Stomach smooth muscle (tissue), 2 donors: ENCODE data around the gene CCDC27.
"Not testable (repeated sequence)": the region's sequence is repeated elsewhere in the genome, so short reads cannot be mapped to it uniquely, and the experiment has no call there.

ENCODE experiments used
- H3K27ac ChIP-seq: one replicate; pipeline ENCODE4 v1.7.0; 2013; ENCODE audit warnings: mild to moderate bottlenecking, low read length, inconsistent platforms
- H3K27me3 ChIP-seq, 2 donors: one replicate each; pipeline ENCODE4 v1.7.0; 2013; ENCODE audit warnings: low read length in 2 of 2; ENCODE audit not compliant: insufficient read depth in 2 of 2, control insufficient read depth in 1 of 2
- H3K36me3 ChIP-seq, 2 donors: one replicate each; pipeline ENCODE4 v1.7.0; 2013; ENCODE audit warnings: low read length in 2 of 2; ENCODE audit not compliant: control insufficient read depth in 2 of 2, insufficient read depth in 2 of 2
- H3K4me1 ChIP-seq: one replicate; pipeline ENCODE4 v1.7.0; 2013; ENCODE audit warnings: low read length; ENCODE audit not compliant: control insufficient read depth, insufficient read depth
- H3K4me3 ChIP-seq, 2 donors: one replicate each; pipeline ENCODE4 v1.7.0; 2013; ENCODE audit warnings: low read length in 2 of 2
- H3K9ac ChIP-seq, 2 donors: one replicate each; pipeline ENCODE4 v1.7.0; 2013; ENCODE audit warnings: low read length in 2 of 2, mild to moderate bottlenecking in 1 of 2
- H3K9me3 ChIP-seq, 2 donors: one replicate each; pipeline ENCODE4 v1.7.0; 2013; ENCODE audit warnings: low read length in 2 of 2; ENCODE audit not compliant: control insufficient read depth in 2 of 2
- donor health status: healthy.
- donor health status: Pancreatic carcinoma.

CCDC27 gene

DNA sequence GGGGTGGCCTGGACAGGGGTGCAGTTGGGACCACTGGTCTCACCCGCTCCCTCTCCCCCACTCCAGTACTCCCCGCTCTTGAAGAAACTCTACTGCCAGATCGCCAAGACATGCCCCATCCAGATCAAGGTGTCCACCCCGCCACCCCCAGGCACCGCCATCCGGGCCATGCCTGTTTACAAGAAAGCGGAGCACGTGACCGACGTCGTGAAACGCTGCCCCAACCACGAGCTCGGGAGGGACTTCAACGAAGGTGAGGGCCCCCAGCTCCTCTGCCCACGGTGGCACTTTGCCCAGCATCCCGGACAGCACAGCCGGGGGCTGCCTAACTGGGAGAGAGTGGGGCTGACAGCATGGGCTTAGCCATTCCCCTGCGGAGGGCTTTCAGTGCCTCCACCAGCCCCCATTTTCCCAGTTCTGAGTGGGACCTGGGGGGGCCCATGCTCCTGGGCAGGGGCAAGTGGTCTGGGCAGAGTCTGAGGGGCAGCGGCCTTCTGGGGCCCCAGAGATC is 30.2 kb upstream of the CCDC27 start:
- Histone ChIP-seq H3K4me1 (no peaks in the 10 kb centered on the region), H3K4me3 (no peak overlapping the region), H3K9ac (no peak overlapping the region), H3K36me3 (no peaks in the 10 kb centered on the region), H3K27me3 (peaks cover 22% of the 10 kb centered on the region in 2 donors), H3K27ac (no peak overlapping the region), H3K9me3 (no peaks in the 10 kb centered on the region)

DNA sequence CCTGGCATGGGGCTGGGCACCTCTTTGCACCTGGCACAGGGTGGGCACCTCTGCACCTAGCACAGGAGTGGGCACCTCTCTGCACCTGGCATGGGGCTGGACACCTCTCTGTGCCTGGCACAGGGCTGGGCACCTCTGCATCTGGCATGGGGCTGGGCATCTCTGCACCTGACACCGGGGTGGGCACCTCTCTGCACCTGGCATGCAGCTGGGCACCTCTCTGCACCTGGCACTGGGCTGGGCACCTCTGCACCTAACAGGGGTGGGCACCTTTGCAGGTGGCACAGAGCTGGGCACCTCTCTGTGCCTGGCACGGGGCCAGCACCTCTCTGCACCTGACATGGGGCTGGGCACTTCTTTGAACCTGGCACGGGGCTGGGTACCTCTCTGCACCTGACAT is 29.4 kb upstream of the CCDC27 start:
- no peaks in the 10 kb centered on the region for H3K9me3 ChIP-seq
- H3K27me3 ChIP-seq: peaks cover 16% of the 10 kb centered on the region in 2 donors
- H3K27ac ChIP-seq: no peak overlapping the region
- no peak overlapping the region for H3K9ac ChIP-seq
- H3K4me3 ChIP-seq: no peak overlapping the region
- no peaks in the 10 kb centered on the region for H3K36me3 ChIP-seq
- no peaks in the 10 kb centered on the region for H3K4me1 ChIP-seq

DNA sequence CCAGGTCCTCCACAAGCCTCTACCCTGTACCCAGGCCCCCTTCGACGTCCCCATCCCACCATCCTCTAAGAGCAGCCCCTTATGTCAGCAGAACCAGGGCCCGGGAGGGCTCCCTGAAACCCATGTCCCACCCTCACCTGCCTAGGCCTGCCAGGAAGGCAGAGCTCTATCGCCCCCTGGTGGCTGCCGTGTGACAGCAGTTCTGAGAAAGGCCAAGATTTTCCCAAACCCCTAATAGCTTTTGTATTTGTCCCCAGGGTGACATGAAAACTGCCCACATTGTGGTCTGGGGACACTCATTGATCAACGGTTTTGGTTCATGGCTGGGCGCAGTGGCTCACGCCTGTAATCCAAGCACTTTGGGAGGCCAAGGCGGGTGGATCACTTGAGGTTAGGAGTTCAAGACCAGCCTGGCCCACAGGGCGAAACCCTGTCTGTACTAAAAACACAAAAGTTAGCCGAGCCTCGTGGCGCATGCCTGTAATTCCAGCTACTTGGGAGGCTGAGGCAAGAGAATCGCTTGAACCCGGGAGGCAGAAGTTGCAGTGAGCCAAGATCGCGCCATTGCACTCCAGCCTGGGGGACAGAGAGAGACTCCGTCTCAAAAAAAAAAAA is 27.7 kb upstream of the CCDC27 start:
- H3K27me3 ChIP-seq: peaks cover 3 to 15% of the 10 kb centered on the region in 2 donors
- H3K4me1 ChIP-seq, H3K4me3 ChIP-seq, H3K9ac ChIP-seq, H3K27ac ChIP-seq, H3K9me3 ChIP-seq, H3K36me3 ChIP-seq: not testable (repeated sequence)

DNA sequence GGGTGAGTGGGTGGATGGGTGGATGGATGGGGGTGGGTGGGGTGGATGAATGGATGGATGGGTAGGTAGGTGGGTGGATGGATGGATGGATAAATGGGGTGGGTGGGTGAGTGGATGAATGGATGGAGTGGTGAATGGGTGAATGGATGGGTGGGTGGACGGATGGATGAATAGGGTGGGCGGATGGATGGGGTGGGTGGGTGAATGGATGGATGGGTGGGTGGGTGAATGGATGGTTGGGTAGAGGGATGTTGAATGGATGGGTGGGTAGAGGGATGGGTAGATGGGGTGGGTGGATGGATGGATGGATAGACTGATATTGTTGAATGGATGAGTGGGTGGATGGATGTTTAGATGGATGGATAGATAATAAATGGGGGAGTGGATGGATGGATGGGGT is 26.9 kb upstream of the CCDC27 start:
- H3K4me1 ChIP-seq: no peaks in the 10 kb centered on the region
- H3K9me3 ChIP-seq: no peaks in the 10 kb centered on the region
- H3K27me3 ChIP-seq: peaks cover 7 to 19% of the 10 kb centered on the region in 2 donors
- no peak overlapping the region for H3K9ac ChIP-seq
- no peak overlapping the region for H3K4me3 ChIP-seq
- no peaks in the 10 kb centered on the region for H3K36me3 ChIP-seq
- H3K27ac ChIP-seq: no peak overlapping the region

DNA sequence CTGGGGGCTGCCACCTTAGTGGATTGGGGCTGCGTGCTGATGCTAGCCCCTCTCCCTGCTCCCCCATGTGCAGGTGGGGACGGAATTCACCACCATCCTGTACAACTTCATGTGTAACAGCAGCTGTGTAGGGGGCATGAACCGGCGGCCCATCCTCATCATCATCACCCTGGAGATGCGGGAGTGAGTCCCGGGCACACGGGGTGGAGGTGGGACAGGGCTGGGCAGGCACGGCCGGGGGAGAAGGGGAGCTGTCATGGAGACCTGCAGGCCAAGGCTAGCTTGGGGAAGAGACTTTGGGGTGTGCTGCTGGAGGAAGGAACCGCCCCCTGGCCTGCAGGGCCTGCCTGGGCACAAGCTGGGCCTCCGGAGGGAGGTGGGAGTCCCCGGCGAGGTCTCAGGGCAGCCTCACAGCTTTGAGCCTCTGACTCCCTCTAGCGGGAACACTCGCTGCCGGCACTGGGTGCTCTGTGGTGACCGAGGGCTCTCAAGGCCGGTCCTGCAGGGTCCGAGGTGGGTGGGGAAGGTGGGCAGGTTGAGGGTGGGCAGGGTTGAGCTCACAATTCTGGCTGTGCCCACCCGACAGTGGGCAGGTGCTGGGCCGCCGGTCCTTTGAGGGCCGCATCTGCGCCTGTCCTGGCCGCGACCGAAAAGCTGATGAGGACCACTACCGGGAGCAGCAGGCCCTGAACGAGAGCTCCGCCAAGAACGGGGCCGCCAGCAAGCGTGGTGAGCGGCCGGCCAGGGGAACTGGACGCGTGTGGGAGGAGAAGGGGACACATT is 25.0 kb upstream of the CCDC27 start:
- Histone ChIP-seq H3K9ac (no peak overlapping the region), H3K36me3 (no peaks in the 10 kb centered on the region), H3K9me3 (no peaks in the 10 kb centered on the region), H3K4me1 (peaks cover under 1% of the 10 kb centered on the region), H3K27me3 (peaks cover 20 to 30% of the 10 kb centered on the region in 2 donors), H3K27ac (no peak overlapping the region), H3K4me3 (no peak overlapping the region)

DNA sequence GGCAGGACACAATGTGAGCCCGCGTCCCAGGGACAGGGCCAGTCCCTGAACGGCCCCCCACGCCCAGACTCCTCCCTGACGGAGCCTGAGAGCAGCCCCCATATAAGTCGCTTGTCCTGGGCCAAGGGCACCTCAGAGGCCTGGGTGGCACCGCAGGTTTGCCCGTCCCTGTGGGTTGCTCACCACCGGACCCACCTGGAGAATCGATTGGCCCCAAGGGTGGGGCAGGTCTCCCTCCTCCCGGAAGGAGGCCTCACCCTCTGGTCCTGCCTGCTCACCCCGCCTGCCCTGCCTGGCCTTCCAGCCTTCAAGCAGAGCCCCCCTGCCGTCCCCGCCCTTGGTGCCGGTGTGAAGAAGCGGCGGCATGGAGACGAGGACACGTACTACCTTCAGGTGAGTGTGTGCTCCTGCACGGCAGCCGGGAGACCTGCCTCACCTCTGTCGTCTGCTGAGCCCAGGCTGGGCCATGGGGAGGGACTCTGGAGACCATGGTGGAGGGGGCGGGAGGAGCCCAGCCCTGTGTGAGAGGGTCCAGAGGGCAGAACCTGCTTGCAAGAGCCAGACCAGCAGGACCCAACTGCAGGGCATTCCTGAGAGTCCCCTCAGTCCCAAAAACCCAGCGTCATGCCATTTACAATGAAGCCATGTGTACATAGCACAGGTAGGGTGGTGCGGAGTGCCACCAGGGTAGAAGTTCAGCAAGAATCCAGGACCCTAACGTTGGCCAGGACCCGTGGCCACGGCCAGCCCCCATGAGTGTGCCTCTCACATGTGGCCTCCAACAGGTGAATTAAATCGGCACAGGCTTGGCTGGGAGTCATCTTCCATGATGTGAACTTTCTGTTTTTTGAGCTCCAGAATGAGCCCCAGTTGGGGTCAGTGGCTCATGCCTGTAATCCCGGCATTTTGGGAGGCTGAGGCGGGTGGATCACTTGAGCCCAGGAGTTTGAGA is 24.1 kb upstream of the CCDC27 start:
- no peak overlapping the region for H3K4me3 ChIP-seq
- no peak overlapping the region for H3K27ac ChIP-seq
- H3K9ac ChIP-seq: no peak overlapping the region
- H3K4me1 ChIP-seq: peaks cover 8% of the 10 kb centered on the region
- no peaks in the 10 kb centered on the region for H3K9me3 ChIP-seq
- H3K27me3 ChIP-seq: peaks cover 28 to 36% of the 10 kb centered on the region in 2 donors
- no peaks in the 10 kb centered on the region for H3K36me3 ChIP-seq

DNA sequence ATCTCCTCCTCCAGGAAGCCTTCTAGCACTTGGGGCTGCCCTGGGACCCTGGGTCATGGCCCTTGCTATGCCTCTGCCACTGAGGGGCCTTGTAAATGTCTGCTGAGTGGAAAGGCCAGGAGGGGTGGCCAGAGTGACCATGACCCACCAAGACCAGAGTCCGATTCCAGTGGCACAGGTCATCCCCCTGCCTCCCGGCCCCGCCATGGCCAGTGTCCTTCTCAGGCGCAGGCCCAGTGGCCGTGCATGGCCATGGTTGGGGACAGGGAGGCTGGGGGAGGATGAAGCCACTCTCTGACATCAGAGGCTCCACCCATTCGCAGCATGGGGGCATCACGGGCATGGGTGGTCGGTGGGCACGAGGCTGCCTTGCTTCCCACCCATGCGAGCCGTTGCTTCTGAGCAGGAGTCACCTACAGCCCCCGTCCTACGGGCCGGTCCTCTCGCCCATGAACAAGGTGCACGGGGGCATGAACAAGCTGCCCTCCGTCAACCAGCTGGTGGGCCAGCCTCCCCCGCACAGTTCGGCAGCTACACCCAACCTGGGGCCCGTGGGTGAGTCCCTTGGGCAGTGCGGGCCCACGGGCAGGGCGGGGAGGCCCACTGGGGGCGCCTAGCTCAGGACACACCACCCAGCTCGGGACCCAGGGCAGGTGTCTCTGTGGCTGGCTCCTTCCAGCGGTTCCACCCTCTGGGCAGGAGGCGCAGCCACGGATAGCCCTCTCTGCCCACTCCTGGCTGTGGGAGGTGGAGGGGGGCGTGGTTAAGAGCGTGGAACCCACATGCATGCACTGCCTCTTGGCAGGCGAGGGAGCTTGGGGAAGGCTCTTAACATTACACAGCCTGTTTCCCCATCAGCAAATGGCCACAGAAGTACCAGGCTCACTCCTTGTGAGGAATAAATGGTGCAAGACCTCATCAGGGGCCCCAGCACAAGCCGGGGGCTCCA is 22.4 kb upstream of the CCDC27 start:
- Histone ChIP-seq H3K27me3 (peaks cover 30 to 32% of the 10 kb centered on the region in 2 donors), H3K27ac (no peak overlapping the region), H3K4me3 (no peak overlapping the region), H3K9me3 (no peaks in the 10 kb centered on the region), H3K36me3 (no peaks in the 10 kb centered on the region), H3K9ac (no peak overlapping the region), H3K4me1 (peaks cover 10% of the 10 kb centered on the region)

DNA sequence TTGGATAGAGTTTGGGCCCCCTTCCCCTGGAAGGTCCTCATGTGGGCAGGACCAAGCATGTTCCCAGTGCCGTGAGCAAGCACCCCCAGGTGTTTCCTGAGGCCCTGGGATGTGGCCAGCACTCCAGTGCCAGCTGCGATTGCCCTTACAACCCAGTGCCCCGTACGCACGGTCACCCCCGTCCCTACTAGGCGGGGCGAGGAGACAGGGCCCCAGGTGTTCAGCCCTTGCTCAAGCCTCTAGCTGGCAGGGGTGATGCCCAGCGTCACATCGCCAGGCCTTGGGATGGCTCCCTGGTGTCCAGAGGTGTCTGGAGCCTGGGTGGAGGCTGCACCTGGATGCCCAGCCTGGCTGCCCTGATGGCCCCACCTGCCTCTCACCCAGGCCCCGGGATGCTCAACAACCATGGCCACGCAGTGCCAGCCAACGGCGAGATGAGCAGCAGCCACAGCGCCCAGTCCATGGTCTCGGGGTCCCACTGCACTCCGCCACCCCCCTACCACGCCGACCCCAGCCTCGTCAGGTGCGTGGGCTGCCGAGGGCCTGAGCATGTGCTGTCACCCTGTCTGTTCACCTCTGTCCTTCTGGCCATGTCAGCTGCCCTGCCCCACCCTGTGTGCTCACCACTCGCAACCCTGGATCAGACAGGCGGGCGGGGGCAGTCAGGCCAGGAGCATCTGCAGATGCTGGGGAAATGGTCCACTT is 21.6 kb upstream of the CCDC27 start:
- H3K36me3 ChIP-seq: no peaks in the 10 kb centered on the region
- H3K9me3 ChIP-seq: no peaks in the 10 kb centered on the region
- H3K9ac ChIP-seq: no peak overlapping the region
- no peak overlapping the region for H3K27ac ChIP-seq
- H3K27me3 ChIP-seq: peaks cover 27 to 30% of the 10 kb centered on the region in 2 donors
- peaks cover 10% of the 10 kb centered on the region for H3K4me1 ChIP-seq
- no peak overlapping the region for H3K4me3 ChIP-seq

DNA sequence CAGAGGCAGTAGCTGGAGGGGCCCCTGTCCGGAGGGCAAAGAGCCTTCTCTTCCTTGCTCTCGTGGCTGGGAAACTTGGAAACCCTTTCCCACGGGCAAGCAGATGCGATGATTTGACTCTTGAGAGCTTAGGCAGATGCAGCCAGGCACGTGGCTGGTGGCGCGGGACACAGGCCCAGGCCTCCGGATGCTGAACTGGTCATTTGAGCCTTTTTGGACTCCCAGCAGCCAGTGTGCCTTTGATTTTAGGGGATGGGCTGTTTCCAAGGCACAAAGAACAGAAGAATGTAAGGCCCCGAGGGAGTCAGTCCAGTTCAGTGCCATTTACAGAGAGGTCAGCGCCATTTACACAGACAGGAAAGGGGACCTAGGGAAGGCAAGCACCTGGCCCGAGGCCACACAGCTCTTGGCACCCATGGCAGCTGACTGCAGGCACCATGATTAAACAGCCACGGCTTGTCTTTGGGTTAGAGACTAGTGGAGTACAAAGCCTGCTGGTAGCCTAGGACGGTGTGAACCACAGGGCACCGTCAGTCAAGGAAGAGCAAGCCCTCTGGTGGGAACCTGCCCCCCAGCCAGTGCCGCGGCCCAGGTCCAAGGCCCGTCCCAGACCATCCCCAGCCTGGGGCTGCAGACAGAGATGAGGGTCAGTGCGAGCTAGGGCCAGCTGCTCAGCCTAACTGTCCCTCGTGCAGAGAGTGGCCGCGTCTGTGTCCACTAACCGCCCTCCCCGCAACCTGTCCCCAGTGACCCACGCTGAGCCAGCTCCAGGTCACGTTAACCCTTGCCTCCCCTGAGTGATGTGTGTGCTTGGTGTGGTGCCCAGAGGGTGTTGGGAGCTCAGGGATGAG is 20.4 kb upstream of the CCDC27 start:
- no peaks in the 10 kb centered on the region for H3K36me3 ChIP-seq
- H3K9ac ChIP-seq: no peak overlapping the region
- H3K9me3 ChIP-seq: no peaks in the 10 kb centered on the region
- H3K27me3 ChIP-seq: peaks cover 26 to 27% of the 10 kb centered on the region in 2 donors
- peaks cover 10% of the 10 kb centered on the region for H3K4me1 ChIP-seq
- H3K4me3 ChIP-seq: no peak overlapping the region
- no peak overlapping the region for H3K27ac ChIP-seq
